GM18517 (cell line): ENCODE results near the gene HNRNPH3.
A peak's percentile ranks its signal among the peaks of the same experiment; 100 is the strongest.
"Not testable (repeated sequence)": the region's sequence is repeated elsewhere in the genome, so short reads cannot be mapped to it uniquely, and the experiment has no call there.

Source experiments
- ATAC-seq: cut with Tn5 transposase; IDR thresholded peaks from one replicate; pipeline ENCODE4 v1.9.1; 2021; ENCODE audit warnings: mild to moderate bottlenecking, moderate library complexity; ENCODE audit not compliant: unreplicated experiment

Gene HNRNPH3

GRCh38 chr10:68331455-68332258 is at the start of gene HNRNPH3:
Gene HNRNPH3, plus strand, starts transcription at chr10:68332064. Its CDS starts 5,158 bp downstream, at chr10:68337222.
- peak; percentile 85 for ATAC-seq

- ATAC-seq = no peak
Measured at GRCh38 chr10:68284062-68285001, 47.5 kb upstream of the HNRNPH3 start.

GRCh38 chr10:68288717-68289116 is 43.1 kb upstream of the HNRNPH3 start:
- no peak for ATAC-seq

- no peak for ATAC-seq
Measured at GRCh38 chr10:68290736-68291135, 41.1 kb upstream of the HNRNPH3 start.

GRCh38 chr10:68296843-68297663 is 34.8 kb upstream of the HNRNPH3 start:
- ATAC-seq = no peak

GRCh38 chr10:68301301-68301700 is 30.6 kb upstream of the HNRNPH3 start:
- ATAC-seq = no peak

GRCh38 chr10:68301790-68302502 is 29.9 kb upstream of the HNRNPH3 start:
- peak; percentile 62 for ATAC-seq

- ATAC-seq = peak; percentile 21
Measured at GRCh38 chr10:68302503-68302823, 29.4 kb upstream of the HNRNPH3 start.

- no peak for ATAC-seq
Measured at GRCh38 chr10:68302871-68303270, 29.0 kb upstream of the HNRNPH3 start.

GRCh38 chr10:68303849-68304412 is 27.9 kb upstream of the HNRNPH3 start:
- ATAC-seq = no peak

GRCh38 chr10:68305854-68306253 is 26.0 kb upstream of the HNRNPH3 start:
- ATAC-seq = no peak

- ATAC-seq = no peak
Measured at GRCh38 chr10:68310531-68310930, 21.3 kb upstream of the HNRNPH3 start.

GRCh38 chr10:68314930-68315329 is 16.9 kb upstream of the HNRNPH3 start:
- ATAC-seq = not testable (repeated sequence)

- ATAC-seq = no peak
Measured at GRCh38 chr10:68315582-68315981, 16.3 kb upstream of the HNRNPH3 start.

GRCh38 chr10:68318331-68319059 is 13.4 kb upstream of the HNRNPH3 start:
- no peak for ATAC-seq

GRCh38 chr10:68324396-68324795 is 7.5 kb upstream of the HNRNPH3 start:
- ATAC-seq = not testable (repeated sequence)

- no peak for ATAC-seq
Measured at GRCh38 chr10:68327889-68328786, 3.7 kb upstream of the HNRNPH3 start.

GRCh38 chr10:68329506-68329861 is 2.4 kb upstream of the HNRNPH3 start:
- ATAC-seq = no peak
